SU-DHL-6 (cell line): ENCODE results near the gene TARBP2.
"Not testable (repeated sequence)": the region's sequence is repeated elsewhere in the genome, so short reads cannot be mapped to it uniquely, and the experiment has no call there.

Experiments used
- H2AFZ ChIP-seq: fragments of 200-600 bp; sonication (generic); 2 replicates; pipeline ENCODE4 v1.6.1; 2014; ENCODE audit warnings: low read depth, mild to moderate bottlenecking, moderate library complexity, mixed read lengths, antibody characterized with exemption, low read length; ENCODE audit not compliant: severe bottlenecking
- H3F3A ChIP-seq: fragments of 200-600 bp; shearing (Covaris generic); 2 replicates; pipeline ENCODE4 v1.6.0; 2016; ENCODE audit warnings: antibody characterized with exemption, mild to moderate bottlenecking; ENCODE audit not compliant: insufficient read depth
- H3K27ac ChIP-seq: fragments of 200-600 bp; sonication (generic); 2 replicates; pipeline ENCODE4 v1.5.1; 2016; ENCODE audit warnings: low read depth, mild to moderate bottlenecking, low read length, moderate library complexity, mixed read lengths
- H3K27me3 ChIP-seq: fragments of 200-600 bp; sonication (generic), shearing (Covaris generic); 2 replicates; pipeline ENCODE4 v1.6.0; 2014; ENCODE audit warnings: mild to moderate bottlenecking, low read length
- H3K36me3 ChIP-seq: fragments of 200-600 bp; sonication (generic); 2 replicates; pipeline ENCODE4 v1.6.1; 2014; ENCODE audit warnings: mild to moderate bottlenecking, low read length, mixed read lengths
- H3K4me2 ChIP-seq: fragments of 300-600, 200-600 bp; shearing (Covaris generic), sonication (generic); 2 replicates; pipeline ENCODE4 v1.6.0; 2014; ENCODE audit warnings: low read length, low read depth, mild to moderate bottlenecking; ENCODE audit not compliant: poor library complexity, severe bottlenecking
- H3K4me3 ChIP-seq: fragments of 200-600 bp; sonication (generic); 2 replicates; pipeline ENCODE4 v1.5.1; 2014; ENCODE audit warnings: antibody characterized with exemption, low read length, mild to moderate bottlenecking, mixed read lengths; ENCODE audit not compliant: insufficient read depth, poor library complexity, severe bottlenecking
- H3K79me2 ChIP-seq: fragments of 200-600 bp; sonication (generic); 2 replicates; pipeline ENCODE4 v1.6.1; 2014; ENCODE audit warnings: mild to moderate bottlenecking, low read length, moderate library complexity; ENCODE audit not compliant: insufficient read depth
- H3K9ac ChIP-seq: fragments of 200-600 bp; sonication (generic); 2 replicates; pipeline ENCODE4 v1.7.0; 2014; ENCODE audit warnings: mild to moderate bottlenecking, low read length
- H3K9me2 ChIP-seq: fragments of 200-600 bp; sonication (generic); replicated peaks from 2 replicates; pipeline ENCODE4 v1.6.1; 2014; ENCODE audit warnings: low read length; ENCODE audit not compliant: insufficient read depth
- H3K9me3 ChIP-seq: fragments of 200-600 bp; sonication (generic); 2 replicates; pipeline ENCODE4 v1.6.1; 2014; ENCODE audit warnings: low read length, mixed read lengths; ENCODE audit not compliant: insufficient read depth
- H4K20me1 ChIP-seq: fragments of 200-600 bp; sonication (generic); 2 replicates; pipeline ENCODE4 v1.6.1; 2014; ENCODE audit warnings: low read depth, mild to moderate bottlenecking, antibody characterized with exemption, low read length, moderate library complexity, mixed read lengths
- EZH2phosphoT487 ChIP-seq: fragments of 200-600 bp; sonication (generic), shearing (Covaris generic); conservative IDR thresholded peaks from 2 replicates; pipeline ENCODE4 v1.6.1; 2018; ENCODE audit warnings: mild to moderate bottlenecking, antibody characterized with exemption, low read length, moderate library complexity, mixed read lengths
- TF ChIP-seq, protein P1 (sequence below): fragments of 200-600 bp; sonication (generic); IDR thresholded peaks from one replicate; pipeline ENCODE4 v1.5.1; 2017; ENCODE audit warnings: antibody characterized with exemption, mild to moderate bottlenecking, low read length, moderate library complexity; ENCODE audit not compliant: insufficient read depth, poor library complexity, severe bottlenecking

Gene TARBP2

DNA sequence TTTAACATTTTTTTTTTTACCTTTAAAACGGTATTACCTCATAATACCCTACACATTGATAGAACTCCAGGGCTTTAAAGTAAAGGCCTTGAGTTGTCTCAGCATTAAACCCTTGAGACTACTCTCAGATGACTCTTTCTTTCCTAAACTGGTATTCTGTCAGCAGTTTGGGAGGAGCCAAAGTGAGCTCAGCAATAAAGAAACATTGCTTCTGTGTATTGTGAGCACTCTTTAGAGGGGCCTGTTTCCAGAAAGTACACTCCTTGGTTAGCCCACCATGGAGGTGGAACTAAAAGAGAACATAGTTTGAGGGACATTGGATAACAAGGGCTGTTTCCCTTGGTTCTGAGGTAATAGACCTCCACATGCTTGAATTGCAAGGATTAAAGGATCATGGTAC lies 22.2 kb upstream of the TARBP2 start:
- H3K79me2 ChIP-seq: peaks cover 19% of the 10 kb centered on the region
- H3K4me2 ChIP-seq: no peak overlapping the region
- no peaks in the 10 kb centered on the region for H3K9me2 ChIP-seq
- no peaks in the 10 kb centered on the region for H3K9me3 ChIP-seq
- peaks cover 79% of the 10 kb centered on the region for H3F3A ChIP-seq
- no peak overlapping the region for H3K9ac ChIP-seq
- H3K36me3 ChIP-seq: peaks cover 51% of the 10 kb centered on the region
- no peak for TF ChIP-seq EZH2phosphoT487
- TF ChIP-seq, protein P1, sequence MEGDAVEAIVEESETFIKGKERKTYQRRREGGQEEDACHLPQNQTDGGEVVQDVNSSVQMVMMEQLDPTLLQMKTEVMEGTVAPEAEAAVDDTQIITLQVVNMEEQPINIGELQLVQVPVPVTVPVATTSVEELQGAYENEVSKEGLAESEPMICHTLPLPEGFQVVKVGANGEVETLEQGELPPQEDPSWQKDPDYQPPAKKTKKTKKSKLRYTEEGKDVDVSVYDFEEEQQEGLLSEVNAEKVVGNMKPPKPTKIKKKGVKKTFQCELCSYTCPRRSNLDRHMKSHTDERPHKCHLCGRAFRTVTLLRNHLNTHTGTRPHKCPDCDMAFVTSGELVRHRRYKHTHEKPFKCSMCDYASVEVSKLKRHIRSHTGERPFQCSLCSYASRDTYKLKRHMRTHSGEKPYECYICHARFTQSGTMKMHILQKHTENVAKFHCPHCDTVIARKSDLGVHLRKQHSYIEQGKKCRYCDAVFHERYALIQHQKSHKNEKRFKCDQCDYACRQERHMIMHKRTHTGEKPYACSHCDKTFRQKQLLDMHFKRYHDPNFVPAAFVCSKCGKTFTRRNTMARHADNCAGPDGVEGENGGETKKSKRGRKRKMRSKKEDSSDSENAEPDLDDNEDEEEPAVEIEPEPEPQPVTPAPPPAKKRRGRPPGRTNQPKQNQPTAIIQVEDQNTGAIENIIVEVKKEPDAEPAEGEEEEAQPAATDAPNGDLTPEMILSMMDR: no peak
- no peak overlapping the region for H3K27ac ChIP-seq
- H3K4me3 ChIP-seq: no peak overlapping the region
- no peaks in the 10 kb centered on the region for H3K27me3 ChIP-seq
- peaks cover 22% of the 10 kb centered on the region; the same call in 1 of the 2 replicates for H4K20me1 ChIP-seq
- H2AFZ ChIP-seq: no peak overlapping the region

DNA sequence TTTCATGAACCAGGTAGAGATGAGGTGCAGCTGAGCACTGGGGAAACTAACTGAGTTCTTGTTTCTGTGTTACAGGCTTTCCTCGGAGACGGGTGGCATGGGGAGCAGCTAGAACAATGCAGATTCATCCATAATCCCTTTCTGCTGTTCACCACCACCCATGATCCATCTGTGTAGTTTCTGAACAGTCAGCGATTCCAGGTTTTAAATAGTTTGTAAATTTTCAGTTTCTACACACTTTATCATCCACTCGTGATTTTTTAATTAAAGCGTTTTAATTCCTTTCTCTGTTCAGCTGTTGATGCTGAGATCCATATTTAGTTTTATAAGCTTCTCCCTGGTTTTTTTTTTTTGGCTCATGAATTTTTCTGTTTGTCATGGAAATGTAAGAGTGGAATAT lies 21.8 kb upstream of the TARBP2 start:
- Histone ChIP-seq H4K20me1 (peaks cover 22% of the 10 kb centered on the region; the same call in 1 of the 2 replicates), H3K9ac (no peak overlapping the region), H3F3A (peaks cover 82% of the 10 kb centered on the region), H3K27ac (no peak overlapping the region), H3K4me2 (no peak overlapping the region), H3K4me3 (no peak overlapping the region), H3K79me2 (peaks cover 16% of the 10 kb centered on the region), H3K9me2 (no peaks in the 10 kb centered on the region), H3K36me3 (peaks cover 47% of the 10 kb centered on the region), H2AFZ (no peak overlapping the region), H3K9me3 (no peaks in the 10 kb centered on the region), H3K27me3 (no peaks in the 10 kb centered on the region)
- TF ChIP-seq EZH2phosphoT487: no peak
- TF ChIP-seq, protein P1: no peak

DNA sequence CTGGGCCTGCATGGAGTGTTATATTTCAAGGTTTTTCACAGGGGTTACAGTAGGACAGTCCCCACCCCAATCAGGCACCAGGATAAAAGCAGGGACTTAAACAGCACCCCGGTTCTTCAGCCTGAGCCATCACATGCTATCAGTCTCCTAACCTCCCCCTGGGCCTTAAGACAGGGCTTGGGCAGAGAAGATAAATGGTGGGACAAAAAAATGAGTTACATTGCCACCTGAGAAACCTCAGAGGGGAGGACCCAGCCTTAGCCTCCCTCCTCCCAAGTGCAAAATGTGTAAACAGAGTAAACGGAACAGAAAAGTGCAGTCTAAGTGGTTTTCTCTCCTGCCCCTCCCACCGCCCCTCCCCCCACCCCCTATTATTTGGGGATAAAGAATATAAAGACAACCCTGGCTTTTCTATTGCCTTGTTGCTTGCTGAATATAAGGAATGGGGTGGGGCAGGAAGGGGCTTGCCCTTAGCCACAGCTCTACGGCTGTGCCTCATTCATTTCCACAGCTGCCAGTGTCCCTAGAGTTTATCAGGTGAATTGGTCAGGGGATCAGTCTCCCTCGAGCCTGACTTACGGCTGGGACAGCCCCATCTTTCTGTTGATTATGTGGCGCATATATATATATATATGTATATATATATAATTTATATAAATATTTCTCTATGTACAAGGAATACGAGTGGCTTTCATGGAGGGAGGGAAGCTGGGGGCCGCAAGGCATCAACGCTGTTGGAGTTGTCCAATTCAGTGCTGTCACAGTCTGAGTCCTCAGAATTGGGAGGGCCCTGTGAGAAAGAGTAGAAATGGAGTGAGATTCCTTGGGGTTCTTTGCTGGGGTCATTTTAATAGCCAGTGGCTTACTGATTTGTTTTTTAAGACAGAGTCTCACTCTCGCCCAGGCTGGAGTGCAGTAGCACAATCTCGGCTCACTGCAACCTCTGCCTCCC lies 20.3 kb upstream of the TARBP2 start:
- Histone ChIP-seq H3K4me2 (no peak overlapping the region), H3K79me2 (peaks cover 6% of the 10 kb centered on the region; the same call in 1 of the 2 replicates), H3F3A (peaks cover 75% of the 10 kb centered on the region), H3K36me3 (peaks cover 39% of the 10 kb centered on the region), H3K27me3 (no peaks in the 10 kb centered on the region), H4K20me1 (peaks cover 22% of the 10 kb centered on the region; the same call in 1 of the 2 replicates), H3K9ac (no peak overlapping the region), H3K9me2 (no peaks in the 10 kb centered on the region), H3K27ac (no peak overlapping the region), H2AFZ (no peak overlapping the region), H3K9me3 (no peaks in the 10 kb centered on the region), H3K4me3 (no peak overlapping the region)
- TF ChIP-seq, protein P1: no peak
- no peak for TF ChIP-seq EZH2phosphoT487

DNA sequence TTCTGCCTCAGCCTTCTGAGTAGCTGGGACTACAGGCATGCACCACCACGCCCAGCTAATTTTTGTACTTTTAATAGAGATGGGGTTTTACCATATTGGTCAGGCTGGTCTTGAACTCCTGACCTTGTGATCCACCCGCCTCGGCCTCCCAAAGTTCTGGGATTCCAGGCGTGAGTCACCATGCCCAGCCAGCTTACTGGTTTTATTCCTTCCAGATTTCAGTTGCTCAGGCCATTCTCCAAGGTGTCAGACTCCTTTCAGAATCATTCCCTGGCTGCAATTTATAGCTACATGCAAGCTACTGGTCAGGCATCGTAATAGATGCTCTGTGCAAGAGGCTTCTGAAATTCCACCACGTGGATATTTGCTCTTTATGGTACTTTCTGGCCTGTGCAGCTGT lies 19.6 kb upstream of the TARBP2 start:
- H3K4me2 ChIP-seq, H3K9me3 ChIP-seq, H3K27me3 ChIP-seq, H3K27ac ChIP-seq, H3K9ac ChIP-seq, H3K79me2 ChIP-seq, H2AFZ ChIP-seq, H3K4me3 ChIP-seq, H3K9me2 ChIP-seq: not testable (repeated sequence)
- Histone ChIP-seq H3K36me3 (peaks cover 33% of the 10 kb centered on the region), H4K20me1 (peaks cover 22% of the 10 kb centered on the region; the same call in 1 of the 2 replicates), H3F3A (peaks cover 68% of the 10 kb centered on the region)
